ENCODE data around the gene TNIP3.

The TNIP3 gene

DNA sequence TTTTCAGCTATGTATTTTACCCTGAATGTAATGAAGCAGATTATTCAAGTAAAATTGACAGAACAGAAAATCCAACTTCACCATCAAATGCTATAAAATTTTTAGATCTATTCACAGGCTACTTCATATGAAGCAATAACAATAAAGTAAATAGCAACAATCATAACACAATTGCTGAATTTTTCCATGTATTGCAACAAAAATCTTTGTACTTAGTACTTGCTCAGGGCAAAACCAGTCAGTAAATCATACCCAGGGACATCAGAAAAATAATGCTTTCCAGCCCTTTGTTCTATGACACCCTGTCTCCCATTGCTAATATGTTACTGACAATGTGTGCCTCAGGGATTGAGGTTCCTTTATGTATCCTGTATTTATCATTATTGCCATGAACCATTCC lies 15.5 kb downstream of the TNIP3 start:
- FAIRE-seq, result no peak
- TF ChIP-seq POLR2AphosphoS5 (IDR thresholded peaks at IDR 0.05; ENCODE audit: low read depth, low read length), result no peak
- no peak for TF ChIP-seq POLR2A (IDR thresholded peaks at IDR 0.05; ENCODE audit: low read depth, low read length)
- TF ChIP-seq TAF1 (IDR thresholded peaks at IDR 0.05; ENCODE audit: borderline replicate concordance, low read depth, low read length), result no peak
- no peak for DNase-seq (ENCODE audit: insufficient read length)

DNA sequence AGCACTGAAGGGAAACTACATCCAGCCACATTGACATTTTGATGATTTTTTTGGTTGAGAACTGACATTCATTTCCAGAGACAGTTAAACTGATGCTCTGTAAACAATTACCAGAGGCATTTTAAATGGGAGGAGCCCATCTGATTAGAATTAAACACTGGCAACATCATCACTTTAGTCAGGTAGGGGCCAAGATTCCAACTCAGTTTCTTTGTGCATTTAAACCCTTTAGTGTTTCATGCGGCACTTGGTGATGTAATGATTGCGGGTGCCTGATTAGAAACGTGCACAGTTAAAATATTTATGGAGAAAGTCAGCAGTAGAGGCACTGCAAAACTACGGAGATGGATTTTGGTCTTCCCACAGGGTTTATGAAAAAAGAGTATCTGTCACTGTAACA lies 16.1 kb downstream of the TNIP3 start:
- TF ChIP-seq POLR2A (IDR thresholded peaks at IDR 0.05; ENCODE audit: low read depth, low read length) (no peak), POLR2AphosphoS5 (IDR thresholded peaks at IDR 0.05; ENCODE audit: low read depth, low read length) (no peak)
- DNase-seq (ENCODE audit: insufficient read length) (no peak), FAIRE-seq (no peak)

DNA sequence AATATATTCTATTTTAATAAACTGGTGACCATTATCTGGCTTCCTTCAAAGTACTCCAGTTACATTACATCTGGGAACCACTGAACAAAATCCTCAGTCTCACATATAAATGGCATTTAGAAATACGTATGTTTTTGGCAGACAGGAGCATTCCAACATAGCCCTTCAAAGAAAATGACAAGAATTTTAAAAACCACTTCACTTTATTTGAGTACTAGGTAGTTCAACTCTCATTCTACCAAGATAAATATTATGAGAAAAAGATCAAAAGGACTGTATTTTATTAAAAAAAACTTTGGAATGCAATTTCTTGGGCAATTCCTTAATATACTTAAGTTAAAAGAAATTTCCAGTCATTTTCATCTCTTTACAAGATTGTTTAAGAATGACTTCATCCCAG lies 17.6 kb downstream of the TNIP3 start:
- FAIRE-seq (no peak), DNase-seq (ENCODE audit: insufficient read length) (no peak)
- TF ChIP-seq TAF1 (IDR thresholded peaks at IDR 0.05; ENCODE audit: borderline replicate concordance, low read depth, low read length), result no peak
- TF ChIP-seq POLR2A (IDR thresholded peaks at IDR 0.05; ENCODE audit: low read depth, low read length), result no peak
- TF ChIP-seq POLR2AphosphoS5 (IDR thresholded peaks at IDR 0.05; ENCODE audit: low read depth, low read length), result no peak

- no peak for DNase-seq (ENCODE audit: insufficient read length)
- TF ChIP-seq POLR2AphosphoS5 (IDR thresholded peaks at IDR 0.05; ENCODE audit: low read depth, low read length) (no peak), TAF1 (IDR thresholded peaks at IDR 0.05; ENCODE audit: borderline replicate concordance, low read depth, low read length) (no peak), POLR2A (IDR thresholded peaks at IDR 0.05; ENCODE audit: low read depth, low read length) (no peak)
- no peak for FAIRE-seq
Measured at GRCh38 chr4:121145430-121145829, 18.7 kb downstream of the TNIP3 start.

GRCh38 chr4:121144021-121144420 lies 20.1 kb downstream of the TNIP3 start:
- DNase-seq (ENCODE audit: insufficient read length) (no peak), FAIRE-seq (no peak)
- TF ChIP-seq TAF1 (IDR thresholded peaks at IDR 0.05; ENCODE audit: borderline replicate concordance, low read depth, low read length) (no peak), POLR2A (IDR thresholded peaks at IDR 0.05; ENCODE audit: low read depth, low read length) (no peak), POLR2AphosphoS5 (IDR thresholded peaks at IDR 0.05; ENCODE audit: low read depth, low read length) (no peak)

- FAIRE-seq, result no peak
- no peak for TF ChIP-seq POLR2A (IDR thresholded peaks at IDR 0.05; ENCODE audit: low read depth, low read length)
- no peak for DNase-seq (ENCODE audit: insufficient read length)
Measured at GRCh38 chr4:121143131-121143530, 21.0 kb downstream of the TNIP3 start.

GRCh38 chr4:121140716-121141460 lies 23.2 kb downstream of the TNIP3 start:
- no peak for DNase-seq (ENCODE audit: insufficient read length)
- TF ChIP-seq TAF1 (IDR thresholded peaks at IDR 0.05; ENCODE audit: borderline replicate concordance, low read depth, low read length), result no peak
- TF ChIP-seq POLR2A (IDR thresholded peaks at IDR 0.05; ENCODE audit: low read depth, low read length), result no peak
- no peak for TF ChIP-seq POLR2AphosphoS5 (IDR thresholded peaks at IDR 0.05; ENCODE audit: low read depth, low read length)
- FAIRE-seq, result no peak

GRCh38 chr4:121139533-121140222 lies 24.4 kb downstream of the TNIP3 start:
- peak; percentile 78 for FAIRE-seq
- no peak for TF ChIP-seq TAF1 (IDR thresholded peaks at IDR 0.05; ENCODE audit: borderline replicate concordance, low read depth, low read length)
- no peak for TF ChIP-seq POLR2A (IDR thresholded peaks at IDR 0.05; ENCODE audit: low read depth, low read length)
- DNase-seq (ENCODE audit: insufficient read length), result no peak

DNA sequence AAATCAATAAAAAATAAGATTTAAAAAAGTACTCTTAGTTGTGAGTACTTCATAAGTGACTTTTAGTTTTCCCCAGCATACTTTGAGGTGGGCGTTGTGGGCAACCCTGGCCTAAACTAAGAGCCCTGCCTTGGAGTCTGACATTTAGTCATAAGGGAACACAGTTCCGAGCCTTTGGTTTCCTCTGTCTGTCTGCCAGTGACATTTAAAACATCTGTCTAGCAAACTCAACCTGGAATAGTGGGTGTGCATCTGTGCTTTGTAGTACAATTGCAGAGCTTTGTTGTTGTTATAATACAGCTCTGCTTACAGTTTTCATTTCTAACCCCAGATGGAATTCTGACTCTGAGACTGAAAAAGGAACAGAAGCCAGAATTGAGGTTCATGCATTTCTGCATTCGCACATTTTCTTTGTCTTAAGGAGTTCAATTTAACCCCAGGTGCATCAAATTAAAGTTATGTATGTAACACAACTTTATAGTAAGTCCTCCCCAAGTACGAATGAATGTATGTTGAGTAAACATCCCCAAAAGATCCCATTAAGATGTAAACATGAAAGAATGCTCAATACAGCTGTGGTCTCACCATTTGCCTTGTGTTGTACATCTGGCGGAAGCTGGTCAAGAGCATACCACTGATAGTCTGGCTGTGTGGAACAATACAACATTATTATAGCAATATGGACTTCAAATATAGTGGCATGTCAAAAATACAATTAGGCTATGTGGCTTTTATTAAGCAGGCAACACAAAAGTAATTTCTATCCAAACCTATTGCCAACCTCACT lies 25.9 kb downstream of the TNIP3 start:
- TF ChIP-seq TAF1 (IDR thresholded peaks at IDR 0.05; ENCODE audit: borderline replicate concordance, low read depth, low read length), result no peak
- no peak for TF ChIP-seq POLR2A (IDR thresholded peaks at IDR 0.05; ENCODE audit: low read depth, low read length)
- no peak for TF ChIP-seq POLR2AphosphoS5 (IDR thresholded peaks at IDR 0.05; ENCODE audit: low read depth, low read length)
- FAIRE-seq (peak; percentile 67), DNase-seq (ENCODE audit: insufficient read length) (no peak)

DNA sequence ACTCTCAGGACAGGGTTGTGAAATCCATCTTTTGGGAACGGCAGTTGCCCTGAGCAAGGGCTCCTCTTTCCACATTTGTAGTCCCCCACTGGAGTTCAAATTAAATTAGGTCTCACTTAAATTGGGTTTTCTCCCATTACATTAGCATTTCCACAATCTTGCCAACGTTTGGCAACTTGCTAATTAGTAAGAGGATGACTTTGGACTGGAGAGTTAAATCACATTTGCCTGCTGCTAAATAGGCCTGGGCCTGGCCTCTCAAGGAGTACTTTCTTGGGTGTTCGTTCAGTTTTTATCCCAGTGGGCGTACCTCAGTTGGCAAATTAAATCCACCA lies 33.8 kb downstream of the TNIP3 start:
- TF ChIP-seq POLR2A (IDR thresholded peaks at IDR 0.05; ENCODE audit: low read depth, low read length), result no peak
- TF ChIP-seq TAF1 (IDR thresholded peaks at IDR 0.05; ENCODE audit: borderline replicate concordance, low read depth, low read length), result no peak
- no peak for TF ChIP-seq POLR2AphosphoS5 (IDR thresholded peaks at IDR 0.05; ENCODE audit: low read depth, low read length)
- no peak for DNase-seq (ENCODE audit: insufficient read length)
- FAIRE-seq, result no peak

DNA sequence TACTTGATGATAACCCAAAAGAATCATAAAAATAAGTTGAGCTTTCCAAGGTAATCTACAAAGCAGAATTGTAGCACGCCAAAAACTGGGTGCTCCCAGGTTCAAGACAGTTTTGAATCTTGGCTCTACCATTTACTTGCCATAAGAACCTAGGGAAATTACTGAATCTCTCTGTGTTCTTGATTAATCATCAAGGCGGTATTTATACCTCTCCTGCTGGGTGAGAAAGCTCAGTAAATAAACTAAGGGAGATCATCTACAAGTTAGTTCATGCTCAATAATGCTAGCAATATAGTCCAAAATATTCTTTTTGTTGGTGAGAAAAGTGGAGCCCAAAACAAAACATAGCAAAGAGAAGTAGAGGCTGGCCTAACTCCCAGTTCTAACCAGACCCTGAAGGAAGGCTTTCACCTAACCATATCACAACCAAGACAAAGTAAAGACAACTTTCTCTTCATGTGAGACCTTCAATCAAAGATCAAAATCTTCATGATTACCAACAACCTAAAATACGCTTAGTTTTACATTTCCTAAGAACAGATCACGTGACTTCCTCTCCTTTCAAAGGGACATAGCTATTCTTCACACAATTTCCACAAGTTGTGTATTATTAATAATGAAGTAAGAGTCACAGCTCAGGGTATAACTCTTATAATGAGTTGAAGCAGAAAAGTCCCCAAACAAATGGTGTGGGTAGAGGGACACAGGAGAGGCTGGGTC lies 34.4 kb downstream of the TNIP3 start:
- DNase-seq (ENCODE audit: insufficient read length) (no peak), FAIRE-seq (no peak)
- no peak for TF ChIP-seq POLR2AphosphoS5 (IDR thresholded peaks at IDR 0.05; ENCODE audit: low read depth, low read length)
- no peak for TF ChIP-seq POLR2A (IDR thresholded peaks at IDR 0.05; ENCODE audit: low read depth, low read length)
- TF ChIP-seq TAF1 (IDR thresholded peaks at IDR 0.05; ENCODE audit: borderline replicate concordance, low read depth, low read length), result no peak

All from GM12892 (cell line).